Stimulated activated CD8-positive, alpha-beta memory T cell treated with anti-CD3 and anti-CD28 coated beads, Interleukin-15, amount 100 ng/mL, for 1 hour (primary cell): ENCODE measurements around the gene SH3RF2.

Source experiments
- DNase-seq: peaks from one replicate; pipeline ENCODE4 v3.0.0-alpha.2; 2020; ENCODE audit warnings: low read depth

The SH3RF2 gene

GRCh38 chr5:145921211-145921610, 15.2 kb upstream of the SH3RF2 start:
- no peak for DNase-seq

DNA sequence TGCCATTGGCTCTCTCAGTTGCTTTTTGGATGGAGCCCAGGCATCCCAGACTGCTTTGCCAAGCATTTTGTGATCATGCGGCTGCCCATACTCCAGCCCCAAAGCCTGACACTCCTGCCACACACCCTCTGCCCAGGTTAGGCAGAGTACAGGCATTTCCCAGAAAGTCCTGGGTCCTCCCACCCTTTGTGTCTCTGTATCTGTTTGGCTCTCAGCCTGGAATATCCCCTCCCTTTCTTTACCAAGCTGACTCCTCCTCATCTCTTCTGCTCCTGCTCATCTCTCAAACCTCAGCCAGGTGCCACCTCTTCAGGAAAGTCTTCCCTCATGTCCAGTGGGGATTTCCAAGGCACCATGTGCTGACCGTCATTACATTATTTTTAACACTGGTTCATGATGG, 14.3 kb upstream of the SH3RF2 start:
- no peak for DNase-seq

- no peak for DNase-seq
Measured at GRCh38 chr5:145923405-145923804, 13.0 kb upstream of the SH3RF2 start.

GRCh38 chr5:145924849-145925248, 11.5 kb upstream of the SH3RF2 start:
- no peak for DNase-seq

GRCh38 chr5:145925353-145925752, 11.0 kb upstream of the SH3RF2 start:
- no peak for DNase-seq

DNA sequence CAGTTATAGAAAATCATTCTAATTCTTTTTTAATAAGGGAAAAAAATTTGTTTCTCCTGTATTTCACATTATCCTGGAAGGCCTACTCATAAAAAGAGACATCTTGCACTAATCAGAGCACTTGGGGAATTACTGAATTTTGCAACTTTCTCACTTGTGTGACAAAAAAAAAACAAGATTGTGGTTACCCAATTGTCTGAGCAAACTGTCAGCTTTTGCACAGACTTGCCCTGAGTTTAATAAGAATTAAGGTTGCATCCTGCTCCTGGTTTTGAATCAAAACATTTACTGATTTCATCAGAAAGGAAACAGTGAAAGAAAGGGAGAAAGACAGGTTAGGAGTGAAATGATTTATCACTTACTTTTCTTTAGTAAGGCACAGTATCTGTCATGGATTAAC, 10.6 kb upstream of the SH3RF2 start:
- DNase-seq, result no peak

GRCh38 chr5:145931718-145932117, 4.7 kb upstream of the SH3RF2 start:
- no peak for DNase-seq

GRCh38 chr5:145934276-145934675, 2.1 kb upstream of the SH3RF2 start:
- DNase-seq, result no peak

DNA sequence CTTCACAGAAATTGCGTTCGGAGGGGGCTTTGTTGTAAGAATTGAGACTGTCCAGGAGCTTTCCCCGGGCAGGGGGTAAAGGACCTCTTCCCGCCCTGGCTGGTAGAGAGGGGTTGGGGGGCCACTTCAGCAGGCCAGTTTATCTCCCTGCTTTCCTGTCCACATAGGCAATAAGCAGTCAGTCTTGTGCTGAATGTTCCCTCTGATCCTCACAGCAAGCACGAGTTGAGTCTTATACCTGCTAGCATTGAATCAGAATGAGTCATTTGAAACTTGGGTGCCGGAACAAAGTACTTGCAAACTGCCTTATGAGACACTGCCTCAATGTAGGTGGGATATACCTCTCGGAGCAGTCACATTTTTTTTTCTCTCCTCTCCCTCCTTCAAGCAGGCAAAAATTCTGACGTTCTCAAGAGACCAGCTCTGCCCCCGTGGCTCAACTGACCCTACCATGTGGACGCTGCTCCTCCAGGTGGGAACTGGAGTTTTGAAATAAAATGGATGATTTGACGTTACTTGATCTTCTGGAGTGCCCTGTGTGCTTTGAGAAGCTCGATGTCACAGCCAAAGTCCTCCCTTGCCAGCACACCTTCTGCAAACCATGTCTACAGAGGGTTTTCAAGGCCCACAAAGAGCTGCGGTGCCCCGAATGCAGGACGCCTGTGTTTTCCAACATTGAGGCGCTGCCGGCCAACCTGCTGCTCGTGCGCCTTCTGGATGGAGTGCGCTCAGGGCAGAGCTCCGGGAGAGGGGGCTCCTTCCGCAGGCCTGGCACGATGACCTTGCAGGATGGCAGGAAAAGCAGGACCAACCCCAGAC, 1.3 kb downstream of the SH3RF2 start:
- DNase-seq, result no peak

DNA sequence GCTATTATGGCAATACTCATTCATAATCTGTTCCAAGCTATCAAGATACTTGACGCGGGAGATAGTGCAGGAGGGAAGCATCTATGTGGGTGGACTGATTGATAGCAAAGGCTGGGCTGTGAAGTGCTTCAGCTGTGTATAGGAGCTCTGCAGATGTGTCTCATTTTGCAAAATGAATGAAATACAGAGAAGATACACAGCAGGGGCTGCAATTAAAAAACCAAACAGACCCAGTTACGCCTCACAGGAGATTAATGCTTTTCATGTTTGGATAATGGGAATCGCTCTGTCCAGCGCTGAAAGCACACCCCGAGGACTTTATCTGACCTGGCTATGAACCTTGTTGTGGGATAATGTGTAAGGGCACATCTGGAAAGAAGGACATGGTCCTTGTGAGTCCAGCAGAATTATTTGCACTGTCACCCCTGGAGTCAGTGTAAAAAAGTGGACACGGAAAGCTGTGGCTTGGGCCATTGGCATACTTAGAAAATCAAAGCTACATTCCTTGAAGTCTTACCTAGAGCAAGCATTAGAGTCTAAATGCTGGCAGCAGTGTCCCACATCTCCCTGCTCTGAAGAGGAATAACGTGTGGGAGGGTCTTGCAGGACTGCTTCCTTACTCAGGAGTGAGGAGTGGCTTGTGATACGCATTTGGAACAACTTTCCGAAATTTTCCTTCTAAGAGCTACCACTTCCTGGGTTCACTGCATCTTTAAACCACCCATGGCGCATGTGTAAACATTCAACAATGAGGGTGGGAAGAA, 2.6 kb downstream of the SH3RF2 start:
- no peak for DNase-seq

DNA sequence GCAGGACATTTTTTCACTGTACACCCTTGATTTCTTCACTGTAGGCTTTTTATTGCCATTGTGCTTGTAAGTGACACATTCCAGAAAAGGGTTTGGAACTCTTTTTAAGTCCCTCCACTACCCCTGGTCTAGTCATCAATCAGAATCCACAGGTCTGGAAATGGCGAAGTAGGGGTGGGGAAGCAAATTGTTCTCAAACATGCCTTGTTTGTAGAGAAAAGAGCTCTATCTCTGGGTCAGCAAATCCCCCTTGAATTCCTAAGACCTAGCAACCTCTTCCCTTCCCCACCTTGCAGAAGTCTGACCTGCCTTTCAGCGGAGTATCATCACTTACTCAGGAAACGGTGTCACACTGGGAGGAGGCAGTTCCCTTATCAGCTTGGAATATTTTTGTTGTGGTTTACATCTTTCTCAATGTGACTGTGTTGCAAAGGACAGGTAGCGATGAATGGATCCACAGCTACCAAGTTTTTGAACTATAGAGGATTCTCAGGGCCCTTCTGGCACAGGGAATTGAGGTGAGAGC, 3.2 kb downstream of the SH3RF2 start:
- no peak for DNase-seq

GRCh38 chr5:145941096-145941447, 4.7 kb downstream of the SH3RF2 start:
- DNase-seq, result no peak

- DNase-seq, result no peak
Measured at GRCh38 chr5:145941448-145942130, 5.2 kb downstream of the SH3RF2 start.

DNA sequence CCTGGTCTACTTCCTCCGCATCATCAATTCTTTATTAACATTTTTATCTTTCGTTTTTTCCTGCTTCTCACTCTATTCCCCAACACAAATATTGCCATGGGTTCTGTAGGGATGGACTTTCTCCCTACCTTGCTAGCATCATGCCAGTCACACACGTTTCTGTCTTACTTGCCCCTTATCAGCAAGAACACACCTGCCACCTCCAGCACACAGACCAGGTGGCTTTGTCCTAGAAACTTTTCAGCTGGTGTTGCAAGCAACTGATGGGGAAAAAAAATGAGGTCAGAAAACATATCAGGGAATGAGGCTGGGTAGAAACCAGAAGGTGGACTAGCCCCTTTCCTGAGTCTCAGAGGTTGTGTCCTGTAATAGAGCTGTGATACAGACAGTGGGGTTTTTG, 5.8 kb downstream of the SH3RF2 start:
- no peak for DNase-seq

- DNase-seq, result no peak
Measured at GRCh38 chr5:145942749-145943148, 6.4 kb downstream of the SH3RF2 start.

GRCh38 chr5:145943674-145944121, 7.3 kb downstream of the SH3RF2 start:
- DNase-seq, result no peak

GRCh38 chr5:145944328-145944727, 8.0 kb downstream of the SH3RF2 start:
- no peak for DNase-seq

DNA sequence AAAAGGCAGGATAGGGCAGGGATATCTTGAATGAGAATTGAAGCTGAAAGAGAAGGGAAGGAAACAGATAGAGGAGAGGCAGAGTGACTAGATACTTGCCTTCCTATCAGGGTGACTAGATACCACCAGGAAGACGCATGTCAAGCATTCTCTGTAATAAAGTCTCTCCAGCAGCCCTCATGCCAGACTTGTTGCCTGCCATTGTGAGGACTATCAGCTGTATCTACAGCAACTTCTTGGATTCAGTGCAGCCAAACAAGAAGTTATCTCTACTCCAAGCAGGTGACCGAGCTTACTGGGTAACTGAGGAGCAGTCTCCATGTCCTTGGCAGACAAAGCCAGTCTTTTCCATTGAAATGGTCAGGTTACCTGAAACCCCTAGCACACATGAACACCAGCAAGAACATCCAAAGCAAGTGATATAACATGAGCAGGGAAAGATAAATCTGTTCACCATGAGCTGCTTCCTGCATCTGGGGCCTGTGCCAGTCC, 9.3 kb downstream of the SH3RF2 start:
- DNase-seq, result no peak

- DNase-seq, result no peak
Measured at GRCh38 chr5:145946112-145946861, 9.9 kb downstream of the SH3RF2 start.

GRCh38 chr5:145947581-145947980, 11.2 kb downstream of the SH3RF2 start:
- no peak for DNase-seq

- DNase-seq, result no peak
Measured at GRCh38 chr5:145948047-145948446, 11.7 kb downstream of the SH3RF2 start.

- no peak for DNase-seq
Measured at GRCh38 chr5:145948921-145949320, 12.5 kb downstream of the SH3RF2 start.
